ENCODE data around the gene PDE6C. TPM values are rescaled to one million over a fixed set of nuclear protein-coding genes. Genes with fewer than 3 reads are reported as not detected.

The PDE6C gene
- total and polyA plus RNA-seq, 2 of the 8 experiments (the other 6 are each of a cell fraction or from before 2014, with no cell fraction given): not detected

DNA sequence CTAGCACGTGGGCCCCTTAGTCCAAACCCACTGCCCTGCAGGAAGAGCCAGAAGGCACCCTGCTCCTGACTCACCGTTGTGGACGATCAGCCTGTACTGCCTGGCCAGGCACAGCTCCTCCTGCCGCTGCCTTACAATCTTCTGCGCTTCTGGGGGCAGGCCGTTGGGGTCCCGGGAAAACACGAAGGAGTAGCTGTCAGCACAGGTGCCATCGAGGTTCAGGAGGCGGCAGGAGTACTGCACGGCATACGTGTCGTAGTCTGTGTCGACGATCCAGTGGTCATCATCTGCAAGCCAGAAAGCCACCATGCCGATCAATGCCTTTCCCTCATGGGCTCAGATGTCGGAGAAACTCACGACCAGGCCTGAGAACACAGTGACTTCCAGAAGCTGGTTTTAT lies 18.6 kb upstream of the PDE6C start:
- Histone ChIP-seq H3K23me2 (ENCODE audit: low read depth, low read length) (no peaks in the 10 kb centered on the region), H2AFZ (ENCODE audit: low read length) (no peak overlapping the region), H2BK15ac (ENCODE audit: low read length) (no peak overlapping the region), H3K4me1 (replicated peaks in 1 of 4; ENCODE audit: control insufficient read depth in 3 of 4, insufficient read depth in 4 of 4, low read length in 3 of 4) (peaks cover 3 to 8% (median 4%) of the 10 kb centered on the region in 4 experiments; a peak in 6 of 7 replicates), H2BK12ac (ENCODE audit: low read depth, low read length) (no peak overlapping the region), H3K9ac (replicated peaks in 1 of 4; ENCODE audit: extremely low read depth in 1 of 4, low read depth in 3 of 4, low read length in 3 of 4) (no peak overlapping the region), H3K4me3 (ENCODE audit: extremely low read depth in 1 of 4, insufficient read depth in 2 of 4, low read depth in 3 of 4, low read length in 4 of 4) (no peak overlapping the region), H4K91ac (replicated peaks; ENCODE audit: insufficient read length, low read length) (no peak overlapping the region), H4K8ac (ENCODE audit: extremely low read depth, insufficient read depth, low read length) (peak overlapping the region; percentile 46; the same call in 1 of the 2 replicates), H4K20me1 (replicated peaks in 1 of 2; ENCODE audit: control insufficient read depth in 1 of 2, insufficient read depth in 2 of 2, low read length in 2 of 2) (no peaks in the 10 kb centered on the region), H3K36me3 (ENCODE audit: control insufficient read depth in 2 of 4, insufficient read depth in 4 of 4, low read length in 3 of 4) (no peaks in the 10 kb centered on the region), H2BK120ac (replicated peaks; ENCODE audit: low read depth, low read length) (no peak overlapping the region), H3K18ac (ENCODE audit: extremely low read depth, low read length) (no peak overlapping the region), H3K14ac (ENCODE audit: insufficient read length) (no peak overlapping the region), H3K4me2 (ENCODE audit: insufficient read depth in 1 of 2, low read depth in 2 of 2, low read length in 2 of 2) (no peak overlapping the region), H2BK20ac (ENCODE audit: low read length) (no peak overlapping the region), H3K23ac (ENCODE audit: insufficient read length) (no peak overlapping the region), H2AK5ac (ENCODE audit: low read depth, low read length) (no peak overlapping the region), H2BK5ac (ENCODE audit: low read depth, low read length) (no peak overlapping the region), H3K79me1 (ENCODE audit: low read depth, low read length) (no peaks in the 10 kb centered on the region; the same call in 1 of the 2 replicates), H3K27ac (ENCODE audit: low read depth, low read length) (no peak overlapping the region), H3K56ac (replicated peaks; ENCODE audit: insufficient read length, low read depth, low read length) (no peak overlapping the region), H3K27me3 (replicated peaks in 1 of 4; ENCODE audit: control insufficient read depth in 3 of 4, extremely low read depth in 1 of 4, insufficient read depth in 3 of 4, low read length in 3 of 4) (peaks cover 0 to 1% (median 0%) of the 10 kb centered on the region in 4 experiments; a peak in 2 of 7 replicates), H3K4ac (replicated peaks; ENCODE audit: insufficient read length, low read depth, low read length) (no peak overlapping the region), H4K5ac (ENCODE audit: insufficient read length, low read depth, low read length) (no peak overlapping the region), H3K79me2 (ENCODE audit: control insufficient read depth in 1 of 2, insufficient read depth in 2 of 2, low read length in 2 of 2) (no peaks in the 10 kb centered on the region), H3K9me3 (ENCODE audit: insufficient read depth in 2 of 2, low read depth in 1 of 2, low read length in 1 of 2) (no peaks in the 10 kb centered on the region)
- 89% methylated on average over 18 of the region's 18 CpGs; no CpG with 5 or more reads in 1 of the 2 experiments for WGBS, 2 experiments (ENCODE audit: extremely low coverage in 1 of 2, insufficient coverage in 1 of 2, insufficient read length in 1 of 2, insufficient replicate concordance in 2 of 2, low coverage in 1 of 2, low lambda C conversion rate in 2 of 2, missing lambda C conversion rate in 1 of 2)
- DNase-seq (ENCODE audit: low read depth in 1 of 2, low spot score in 2 of 2) (no peak), FAIRE-seq (no peak)
- ChIA-PET CTCF (ENCODE audit: partially characterized antibody) (no interaction called here), POLR2A (ENCODE audit: partially characterized antibody) (no interaction called here)
- no peak for TF ChIP-seq TAF7 (optimal IDR thresholded peaks at IDR 0.05; ENCODE audit: borderline replicate concordance, low read depth, low read length)
- TF ChIP-seq, protein P1, sequence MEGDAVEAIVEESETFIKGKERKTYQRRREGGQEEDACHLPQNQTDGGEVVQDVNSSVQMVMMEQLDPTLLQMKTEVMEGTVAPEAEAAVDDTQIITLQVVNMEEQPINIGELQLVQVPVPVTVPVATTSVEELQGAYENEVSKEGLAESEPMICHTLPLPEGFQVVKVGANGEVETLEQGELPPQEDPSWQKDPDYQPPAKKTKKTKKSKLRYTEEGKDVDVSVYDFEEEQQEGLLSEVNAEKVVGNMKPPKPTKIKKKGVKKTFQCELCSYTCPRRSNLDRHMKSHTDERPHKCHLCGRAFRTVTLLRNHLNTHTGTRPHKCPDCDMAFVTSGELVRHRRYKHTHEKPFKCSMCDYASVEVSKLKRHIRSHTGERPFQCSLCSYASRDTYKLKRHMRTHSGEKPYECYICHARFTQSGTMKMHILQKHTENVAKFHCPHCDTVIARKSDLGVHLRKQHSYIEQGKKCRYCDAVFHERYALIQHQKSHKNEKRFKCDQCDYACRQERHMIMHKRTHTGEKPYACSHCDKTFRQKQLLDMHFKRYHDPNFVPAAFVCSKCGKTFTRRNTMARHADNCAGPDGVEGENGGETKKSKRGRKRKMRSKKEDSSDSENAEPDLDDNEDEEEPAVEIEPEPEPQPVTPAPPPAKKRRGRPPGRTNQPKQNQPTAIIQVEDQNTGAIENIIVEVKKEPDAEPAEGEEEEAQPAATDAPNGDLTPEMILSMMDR (IDR thresholded peaks at IDR 0.05; ENCODE audit: control extremely low read depth in 1 of 3, insufficient read depth in 1 of 3, low read depth in 1 of 3, low read length in 3 of 3): no peak
- TF ChIP-seq, protein P2, sequence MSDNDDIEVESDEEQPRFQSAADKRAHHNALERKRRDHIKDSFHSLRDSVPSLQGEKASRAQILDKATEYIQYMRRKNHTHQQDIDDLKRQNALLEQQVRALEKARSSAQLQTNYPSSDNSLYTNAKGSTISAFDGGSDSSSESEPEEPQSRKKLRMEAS (IDR thresholded peaks at IDR 0.05): no peak
- TF ChIP-seq KDM4A (IDR thresholded peaks at IDR 0.05; ENCODE audit: low read depth, low read length, severe bottlenecking): no peak
- no peak for TF ChIP-seq POU5F1 (IDR thresholded peaks at IDR 0.05; ENCODE audit: low read depth, low read length)
- no peak for TF ChIP-seq SIRT6 (IDR thresholded peaks at IDR 0.05; ENCODE audit: low read length)
- TF ChIP-seq POLR2AphosphoS5 (IDR thresholded peaks at IDR 0.05; ENCODE audit: low read depth, low read length): no peak
- TF ChIP-seq, protein P3, sequence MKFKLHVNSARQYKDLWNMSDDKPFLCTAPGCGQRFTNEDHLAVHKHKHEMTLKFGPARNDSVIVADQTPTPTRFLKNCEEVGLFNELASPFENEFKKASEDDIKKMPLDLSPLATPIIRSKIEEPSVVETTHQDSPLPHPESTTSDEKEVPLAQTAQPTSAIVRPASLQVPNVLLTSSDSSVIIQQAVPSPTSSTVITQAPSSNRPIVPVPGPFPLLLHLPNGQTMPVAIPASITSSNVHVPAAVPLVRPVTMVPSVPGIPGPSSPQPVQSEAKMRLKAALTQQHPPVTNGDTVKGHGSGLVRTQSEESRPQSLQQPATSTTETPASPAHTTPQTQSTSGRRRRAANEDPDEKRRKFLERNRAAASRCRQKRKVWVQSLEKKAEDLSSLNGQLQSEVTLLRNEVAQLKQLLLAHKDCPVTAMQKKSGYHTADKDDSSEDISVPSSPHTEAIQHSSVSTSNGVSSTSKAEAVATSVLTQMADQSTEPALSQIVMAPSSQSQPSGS (IDR thresholded peaks at IDR 0.05; ENCODE audit: low read length): no peak
- no peak for TF ChIP-seq TCF12 (IDR thresholded peaks at IDR 0.05; ENCODE audit: low read depth, low read length)
- no peak for TF ChIP-seq POLR2A (IDR thresholded peaks at IDR 0.05; ENCODE audit: control extremely low read depth in 1 of 2, low read depth in 2 of 2, low read length in 2 of 2)
- TF ChIP-seq SRF (IDR thresholded peaks at IDR 0.05; ENCODE audit: low read depth, low read length): no peak

All from H1 (cell line).